OCI-LY1 (cell line): ENCODE results near the gene TUFT1.

Experiments
- CTCF ChIP-seq: fragments of 200-600 bp; sonication (generic), shearing (Covaris generic); IDR thresholded peaks from 2 replicates; pipeline ENCODE4 v1.5.1; 2017; ENCODE audit warnings: mild to moderate bottlenecking, antibody characterized with exemption, low read length, moderate library complexity, mixed read lengths
- EZH2 ChIP-seq: fragments of 200-600 bp; sonication (generic), shearing (Covaris generic); IDR thresholded peaks from 2 replicates; pipeline ENCODE4 v1.8.0; 2017; ENCODE audit warnings: borderline replicate concordance, mixed run types, mild to moderate bottlenecking, antibody characterized with exemption, low read length, moderate library complexity, mixed read lengths

GRCh38 chr1:151529781-151530180, 10.3 kb upstream of the TUFT1 start:
- TF ChIP-seq CTCF (no peak), EZH2 (no peak)
